Caco-2 (cell line): ENCODE results near the gene TMEM8B. TPM values are rescaled to one million over a fixed set of nuclear protein-coding genes. Genes with fewer than 3 reads are reported as not detected.
"Not testable (repeated sequence)": the region's sequence is repeated elsewhere in the genome, so short reads cannot be mapped to it uniquely, and the experiment has no call there.

Experiments used
- BruUV-seq: library from RNA; stranded (reverse); fragments of 400-500 nt; replicated peaks from 2 replicates; lab custom pipeline; 2021; lab: Mats Ljungman, UMichigan
- CTCF ChIA-PET: fragments of 300-600 bp; sonication (Branson Sonifier 250); formaldehyde crosslinking; loops from one replicate; lab custom pipeline; 2022; ENCODE audit warnings: antibody characterized with exemption; lab: Charles Lee
- POLR2A ChIA-PET: fragments of 300-600 bp; sonication (Branson Sonifier 250); formaldehyde crosslinking; loops from one replicate; lab custom pipeline; 2022; ENCODE audit warnings: antibody characterized with exemption; lab: Charles Lee
- DNase-seq, 2 experiments: peaks; one replicate each; pipeline versions ENCODE4 v3.0.0 to v3.0.0-alpha.2; 2020 to 2022
- H3K27me3 ChIP-seq: replicated peaks from 2 replicates; pipeline ENCODE4 v1.6.0; 2011; ENCODE audit warnings: low read length; ENCODE audit not compliant: control insufficient read depth, insufficient read depth
- H3K36me3 ChIP-seq: 2 replicates; pipeline ENCODE4 v1.5.1; 2011; ENCODE audit warnings: low read length; ENCODE audit not compliant: control insufficient read depth, insufficient read depth
- H3K4me1 ChIP-seq: fragments of 250-450 bp; sonication (Bioruptor Pico); 2 replicates; pipeline ENCODE4 v1.5.1; 2020; ENCODE audit warnings: mild to moderate bottlenecking
- H3K4me3 ChIP-seq: 2 replicates; pipeline ENCODE4 v1.5.1; 2011; ENCODE audit warnings: low read depth, mild to moderate bottlenecking, control low read depth, low read length
- H3K9me3 ChIP-seq: fragments of 250-450 bp; sonication (Bioruptor Pico); 2 replicates; pipeline ENCODE4 v1.5.1; 2020; ENCODE audit warnings: mild to moderate bottlenecking, moderate library complexity
- H3K27ac Mint-ChIP-seq: one replicate; pipeline ENCODE4 v1.8.0; 2022; ENCODE audit warnings: mixed read lengths; ENCODE audit not compliant: unreplicated experiment
- H3K27me3 Mint-ChIP-seq: one replicate; pipeline ENCODE4 v1.8.0; 2022; ENCODE audit warnings: mixed read lengths; ENCODE audit not compliant: insufficient read depth, unreplicated experiment
- H3K36me3 Mint-ChIP-seq: one replicate; pipeline ENCODE4 v1.8.0; 2022; ENCODE audit warnings: mild to moderate bottlenecking, mixed read lengths; ENCODE audit not compliant: insufficient read depth, unreplicated experiment
- H3K4me1 Mint-ChIP-seq: one replicate; pipeline ENCODE4 v1.8.0; 2022; ENCODE audit warnings: low read depth, mixed read lengths; ENCODE audit not compliant: unreplicated experiment
- H3K4me3 Mint-ChIP-seq: one replicate; pipeline ENCODE4 v1.8.0; 2022; ENCODE audit warnings: mild to moderate bottlenecking, moderate library complexity, mixed read lengths; ENCODE audit not compliant: unreplicated experiment
- H3K9me3 Mint-ChIP-seq: one replicate; pipeline ENCODE4 v1.8.0; 2022; ENCODE audit warnings: mixed read lengths; ENCODE audit not compliant: unreplicated experiment
- CTCF ChIP-seq, 2 experiments: fragments of 200-600 bp in 1 of 2; IDR thresholded peaks; 1 replicate in 1 of 2; 2 replicates in 1 of 2; pipeline versions ENCODE4 v1.5.1 to v1.8.0; 2011 to 2022; ENCODE audit warnings: antibody characterized with exemption in 1 of 2, control low read depth in 1 of 2, inconsistent platforms in 1 of 2, low read depth in 1 of 2, low read length in 1 of 2, mild to moderate bottlenecking in 1 of 2, moderate library complexity in 1 of 2; ENCODE audit not compliant: insufficient read depth in 1 of 2, severe bottlenecking in 1 of 2, unreplicated experiment in 1 of 2
- intact Hi-C: fragments of 100-400 bp; cut with micrococcal nuclease; formaldehyde crosslinking; loops from one replicate; pipeline ENCODE4 v1.10.0; 2022; ENCODE audit not compliant: unreplicated experiment
- total RNA-seq: library from RNA; stranded (reverse); gene quantifications from 2 replicates; pipeline ENCODE4 v1.2.3, GENCODE V29; 2022

The TMEM8B gene
- total RNA-seq, 1 experiment from 2014 or later = 4.9 TPM

DNA sequence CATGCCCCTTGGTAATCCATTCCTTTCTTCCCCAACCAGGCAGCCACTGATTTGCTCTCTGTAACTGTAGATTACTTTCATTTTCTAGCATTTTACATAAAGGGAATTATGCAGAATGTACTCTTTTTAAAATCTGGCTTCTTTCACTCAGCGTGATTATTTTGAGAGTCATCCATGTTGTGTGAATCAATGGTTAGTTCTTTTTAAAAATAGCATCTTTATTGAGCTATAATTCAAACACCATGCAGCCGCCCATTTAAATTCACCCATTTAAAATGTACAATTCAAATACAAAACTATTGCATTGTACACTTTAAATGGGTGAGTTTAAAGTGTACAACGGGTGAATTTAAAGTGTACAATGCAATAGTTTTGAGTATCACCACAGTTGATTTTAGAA is 43.5 kb downstream of the TMEM8B start:
- Mint-ChIP-seq H3K27ac (no peak overlapping the region), H3K4me1 (no peaks in the 10 kb centered on the region), H3K36me3 (no peaks in the 10 kb centered on the region), H3K27me3 (peaks cover 8% of the 10 kb centered on the region), H3K4me3 (no peak overlapping the region), H3K9me3 (peaks cover 7% of the 10 kb centered on the region)
- no peaks in the 10 kb centered on the region for H3K4me1 ChIP-seq
- ChIA-PET POLR2A (no interaction called here), CTCF (no interaction called here)
- H3K9me3 ChIP-seq = peaks cover 10% of the 10 kb centered on the region; the same call in 1 of the 2 replicates
- intact Hi-C loops = no loop called here
- no TSS peak for BruUV-seq
- H3K36me3 ChIP-seq = no peaks in the 10 kb centered on the region
- no peak for TF ChIP-seq CTCF (IDR thresholded peaks at IDR 0.05; ENCODE audit: insufficient read depth in 1 of 2, low read depth in 1 of 2, low read length in 1 of 2, severe bottlenecking in 1 of 2, unreplicated experiment in 1 of 2)
- no peak for DNase-seq
- no peaks in the 10 kb centered on the region for H3K27me3 ChIP-seq
- H3K4me3 ChIP-seq = no peak overlapping the region

DNA sequence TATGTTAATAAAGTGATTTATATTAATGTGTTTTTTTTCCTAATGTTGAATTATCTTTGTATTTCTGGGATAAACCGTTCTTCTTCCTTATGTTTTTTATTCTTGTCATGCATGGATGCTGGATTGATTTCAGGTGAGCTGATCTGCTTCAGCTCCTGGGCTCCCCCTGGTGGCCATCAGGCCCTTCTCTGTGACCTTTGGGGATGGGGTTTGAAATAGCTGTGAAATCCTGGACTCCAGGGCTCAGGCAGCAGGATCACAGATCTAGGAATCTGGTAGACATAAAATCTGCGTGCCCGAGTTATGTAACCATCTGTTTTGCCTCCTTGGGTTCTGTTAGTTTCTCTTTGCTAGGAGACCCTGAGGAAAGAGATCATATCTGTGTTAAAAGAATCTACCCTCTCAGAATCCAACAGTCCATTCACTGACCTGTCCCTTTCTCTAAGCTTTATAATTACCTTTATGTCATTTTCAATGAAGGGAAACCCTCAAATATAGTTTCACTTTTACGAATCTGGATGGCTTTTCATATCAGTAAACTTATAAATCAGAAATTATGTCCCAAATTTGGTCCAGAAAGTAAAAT is 53.3 kb downstream of the TMEM8B start:
- Histone ChIP-seq H3K36me3 (no peaks in the 10 kb centered on the region), H3K9me3 (no peaks in the 10 kb centered on the region), H3K4me3 (no peak overlapping the region), H3K4me1 (no peaks in the 10 kb centered on the region), H3K27me3 (no peaks in the 10 kb centered on the region)
- Mint-ChIP-seq H3K27me3 (peaks cover 4% of the 10 kb centered on the region), H3K36me3 (no peaks in the 10 kb centered on the region), H3K9me3 (peaks cover 4% of the 10 kb centered on the region), H3K4me3 (no peak overlapping the region), H3K27ac (no peak overlapping the region), H3K4me1 (no peaks in the 10 kb centered on the region)
- ChIA-PET CTCF (interaction anchor here (0.7 to 3.0 kb wide), 22 partner anchors 9 to 308 kb away, joined by 3 to 95 read pairs (median 4); partner anchors contain the start of genes CLTA, FAM221B, HINT2 and OR13J1), POLR2A (interaction anchor here (0.5 to 0.8 kb wide), 2 partner anchors 56 to 92 kb away, joined by 4 to 5 read pairs; no protein-coding TSS in a partner anchor)
- TF ChIP-seq CTCF (IDR thresholded peaks at IDR 0.05; ENCODE audit: insufficient read depth in 1 of 2, low read depth in 1 of 2, low read length in 1 of 2, severe bottlenecking in 1 of 2, unreplicated experiment in 1 of 2) = peak; percentile 93 to 97
- intact Hi-C loops = loop anchor here (1.0 to 5.0 kb wide), 3 partner anchors 56 to 235 kb away; no protein-coding TSS in a partner anchor
- peak; percentile 76 to 86 for DNase-seq
- BruUV-seq = no TSS peak

DNA sequence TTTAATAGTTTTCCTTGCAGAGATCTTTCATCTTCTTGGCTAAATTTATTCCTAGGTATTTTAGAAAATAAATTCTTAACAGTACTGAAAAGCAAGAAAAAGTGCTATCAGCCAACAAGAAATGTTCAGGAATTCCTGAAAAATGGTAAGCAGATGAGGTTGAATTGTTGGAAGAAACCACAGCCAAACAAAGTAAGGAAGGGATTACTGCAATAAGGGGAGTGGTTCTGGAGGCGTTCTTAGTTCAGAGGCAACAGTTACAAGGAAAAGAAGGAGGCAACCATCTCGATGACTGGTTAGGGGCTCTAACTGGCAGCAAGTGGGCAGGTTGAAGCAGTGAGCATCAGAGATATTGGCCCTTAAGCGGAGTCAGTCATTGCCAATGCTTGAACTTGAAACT is 54.0 kb downstream of the TMEM8B start:
- Mint-ChIP-seq H3K27ac (no peak overlapping the region), H3K4me3 (no peak overlapping the region), H3K36me3 (no peaks in the 10 kb centered on the region), H3K9me3 (no peaks in the 10 kb centered on the region), H3K4me1 (no peaks in the 10 kb centered on the region), H3K27me3 (peaks cover 3% of the 10 kb centered on the region)
- POLR2A ChIA-PET = interaction anchor here (0.8 kb wide), 1 partner anchor 57 kb away, joined by 5 read pairs; no protein-coding TSS in a partner anchor
- Histone ChIP-seq H3K36me3 (no peaks in the 10 kb centered on the region), H3K4me3 (no peak overlapping the region), H3K27me3 (no peaks in the 10 kb centered on the region), H3K9me3 (no peaks in the 10 kb centered on the region), H3K4me1 (no peaks in the 10 kb centered on the region)
- intact Hi-C loops = loop anchor here (1.0 to 5.0 kb wide), 3 partner anchors 57 to 236 kb away; no protein-coding TSS in a partner anchor
- TF ChIP-seq CTCF (IDR thresholded peaks at IDR 0.05; ENCODE audit: insufficient read depth in 1 of 2, low read depth in 1 of 2, low read length in 1 of 2, severe bottlenecking in 1 of 2, unreplicated experiment in 1 of 2) = no peak
- CTCF ChIA-PET = interaction anchor here (0.8 to 3.0 kb wide), 9 partner anchors 12 to 93 kb away, joined by 3 to 95 read pairs (median 7); partner anchors contain the start of genes FAM221B, OR13J1 and TMEM8B
- no TSS peak for BruUV-seq
- DNase-seq = no peak

DNA sequence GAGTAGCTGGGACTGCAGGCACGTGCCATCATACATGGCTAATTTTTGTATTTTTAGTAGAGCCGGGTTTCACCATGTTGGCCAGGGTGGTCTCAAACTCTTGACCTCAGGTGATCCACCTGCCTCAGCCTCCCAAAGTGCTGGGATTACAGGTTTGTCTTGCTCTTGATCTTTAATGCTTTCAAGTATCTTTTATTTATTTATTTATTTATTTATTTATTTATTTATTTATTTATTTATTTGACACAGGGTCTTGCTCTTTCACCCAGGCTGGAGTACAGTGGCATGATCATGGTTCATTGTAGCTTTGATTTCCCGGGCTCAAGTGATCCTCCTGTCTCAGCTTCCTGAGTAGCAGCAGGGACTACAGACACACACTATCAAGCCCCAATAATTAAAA is 55.9 kb downstream of the TMEM8B start:
- BruUV-seq, H3K27me3 Mint-ChIP-seq: not testable (repeated sequence)

More for the DNA sequence above, 55.9 kb downstream of the TMEM8B start:
- H3K9me3 ChIP-seq, H3K9me3 Mint-ChIP-seq, DNase-seq, H3K4me1 Mint-ChIP-seq, H3K27ac Mint-ChIP-seq, H3K4me1 ChIP-seq, H3K36me3 Mint-ChIP-seq, POLR2A ChIA-PET, H3K36me3 ChIP-seq, H3K27me3 ChIP-seq, CTCF ChIA-PET, H3K4me3 ChIP-seq, H3K4me3 Mint-ChIP-seq: not testable (repeated sequence)
- intact Hi-C loops = loop anchor here (5.0 kb wide), 1 partner anchor 238 kb away; no protein-coding TSS in a partner anchor
